HG03571 (cell line): ENCODE data around the gene SV2B.

Experiments
- ATAC-seq: cut with Tn5 transposase; IDR thresholded peaks from one replicate; pipeline ENCODE4 v1.9.1; 2021; ENCODE audit not compliant: unreplicated experiment

SV2B gene

DNA sequence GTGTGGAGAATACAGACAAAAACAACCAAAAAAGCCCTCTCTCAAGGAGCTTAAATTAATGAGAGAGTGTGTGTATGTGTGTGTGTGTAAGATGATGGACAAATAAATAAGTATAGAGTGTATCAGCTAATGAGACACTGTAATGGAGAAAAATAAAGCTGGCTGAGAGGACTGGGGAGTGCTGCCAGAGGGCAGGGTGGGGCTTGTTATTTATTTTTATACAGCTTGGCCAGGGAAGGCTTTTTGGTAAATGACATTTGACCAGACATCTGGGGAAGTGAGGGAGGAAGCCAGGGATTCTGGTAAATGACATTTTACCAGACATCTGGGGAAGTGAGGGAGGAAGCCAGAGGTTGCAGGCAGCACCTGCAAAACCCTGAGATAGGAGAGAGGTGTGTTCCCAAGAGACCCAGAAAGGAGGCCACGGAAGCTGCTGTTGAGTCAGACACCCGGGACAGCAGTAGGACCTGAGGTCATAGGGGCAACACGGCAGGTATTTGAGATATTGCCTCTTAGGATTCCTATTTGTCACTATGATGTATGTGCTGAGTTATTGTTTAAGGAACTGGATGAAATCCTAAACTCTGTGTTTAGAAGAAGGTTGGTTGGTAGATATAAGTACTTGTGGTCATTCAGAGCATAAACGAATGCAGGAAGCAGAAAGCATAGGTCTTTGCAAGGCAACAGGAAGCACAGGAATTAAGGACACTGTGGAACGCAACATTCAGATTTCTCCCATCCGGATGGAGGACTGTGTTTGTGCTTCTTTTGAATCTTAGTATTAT, 2.7 kb downstream of the SV2B start:
- no peak for ATAC-seq

GRCh38 chr15:91104111-91104510, 4.1 kb downstream of the SV2B start:
- ATAC-seq, result no peak

DNA sequence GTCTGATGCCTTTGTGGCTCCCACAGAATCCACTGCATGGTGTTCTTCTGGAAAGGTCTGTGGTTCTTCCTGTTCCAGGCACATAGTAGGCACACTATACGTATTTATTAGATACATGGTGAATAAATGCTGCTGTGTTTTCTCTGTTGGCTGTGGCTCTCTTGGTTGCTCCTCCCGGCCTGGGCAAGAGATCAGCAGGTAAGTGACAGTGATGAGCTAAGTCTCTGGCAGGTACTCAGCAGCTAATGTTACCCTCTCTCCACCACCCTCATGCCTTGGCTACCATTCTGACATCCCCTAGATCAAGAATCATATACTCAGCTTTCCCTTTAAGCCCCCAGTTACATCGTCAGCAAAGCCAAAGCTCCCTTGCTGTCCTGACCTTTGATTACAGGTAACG, 8.4 kb downstream of the SV2B start:
- ATAC-seq, result no peak

DNA sequence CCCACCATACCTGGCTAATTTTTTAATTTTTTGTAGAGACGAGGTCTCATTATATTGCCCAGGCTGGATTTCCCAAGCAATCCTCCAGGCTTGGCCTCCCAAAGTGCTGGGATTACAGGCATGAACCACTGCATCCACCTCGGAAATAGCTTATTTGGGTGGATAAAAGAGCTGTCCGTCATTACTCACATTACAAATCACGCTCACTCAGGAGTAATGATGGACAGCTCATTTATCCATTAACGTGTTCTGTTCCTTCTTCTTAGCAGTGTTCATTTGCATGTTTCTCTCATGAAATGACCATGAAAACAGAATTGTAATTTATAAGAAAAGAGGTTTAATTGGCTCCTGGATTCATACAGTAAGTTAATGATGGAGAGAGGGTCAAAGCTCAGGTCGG, 9.8 kb downstream of the SV2B start:
- ATAC-seq, result no peak

- no peak for ATAC-seq
Measured at GRCh38 chr15:91110407-91110806, 10.3 kb downstream of the SV2B start.

- ATAC-seq, result no peak
Measured at GRCh38 chr15:91113030-91113429, 13.0 kb downstream of the SV2B start.

DNA sequence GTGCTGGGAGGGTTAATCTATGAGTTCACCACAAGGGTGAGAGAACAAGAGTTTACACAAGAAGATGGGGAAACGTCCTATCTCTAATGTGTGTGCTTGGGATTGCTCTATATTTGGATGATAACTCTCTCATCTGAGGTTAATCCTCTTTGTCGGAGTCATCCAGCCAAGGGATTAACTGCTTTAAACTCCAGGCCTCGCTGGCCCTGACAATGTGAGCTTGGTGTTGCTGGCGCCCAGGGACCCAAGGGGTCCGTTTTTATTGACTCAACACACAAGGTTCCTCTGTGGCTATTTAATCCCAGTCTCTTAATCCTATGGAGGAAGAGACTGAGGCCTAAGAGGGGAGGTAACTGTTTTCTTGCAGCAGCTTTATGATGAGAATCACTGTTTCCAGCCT, 14.2 kb downstream of the SV2B start:
- no peak for ATAC-seq

GRCh38 chr15:91116113-91117067, 16.3 kb downstream of the SV2B start:
- peak; percentile 87 for ATAC-seq

- no peak for ATAC-seq
Measured at GRCh38 chr15:91117375-91117774, 17.3 kb downstream of the SV2B start.

GRCh38 chr15:91118817-91119590, 18.9 kb downstream of the SV2B start:
- ATAC-seq, result no peak

DNA sequence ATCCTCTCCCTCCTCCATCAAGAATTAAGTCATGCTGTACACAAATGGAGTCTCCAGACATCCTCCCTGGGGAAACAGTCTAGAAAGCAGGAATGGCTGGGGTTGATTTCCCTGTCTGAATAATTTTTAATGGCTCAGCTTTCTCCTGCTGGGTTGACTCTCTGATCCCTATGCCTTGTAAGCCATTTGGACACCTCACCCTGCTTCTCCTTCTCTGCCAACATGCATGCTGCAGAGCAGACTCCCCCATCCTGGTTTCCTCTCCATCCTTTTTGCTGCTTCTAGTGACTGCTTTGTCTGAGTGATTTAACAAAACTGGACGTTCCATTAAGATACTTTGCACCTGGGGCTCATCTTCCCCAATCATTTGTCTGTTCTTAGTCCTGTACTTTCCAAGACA, 22.2 kb downstream of the SV2B start:
- ATAC-seq, result no peak

- ATAC-seq, result no peak
Measured at GRCh38 chr15:91124132-91124531, 24.1 kb downstream of the SV2B start.

- ATAC-seq, result no peak
Measured at GRCh38 chr15:91125162-91125561, 25.1 kb downstream of the SV2B start.

DNA sequence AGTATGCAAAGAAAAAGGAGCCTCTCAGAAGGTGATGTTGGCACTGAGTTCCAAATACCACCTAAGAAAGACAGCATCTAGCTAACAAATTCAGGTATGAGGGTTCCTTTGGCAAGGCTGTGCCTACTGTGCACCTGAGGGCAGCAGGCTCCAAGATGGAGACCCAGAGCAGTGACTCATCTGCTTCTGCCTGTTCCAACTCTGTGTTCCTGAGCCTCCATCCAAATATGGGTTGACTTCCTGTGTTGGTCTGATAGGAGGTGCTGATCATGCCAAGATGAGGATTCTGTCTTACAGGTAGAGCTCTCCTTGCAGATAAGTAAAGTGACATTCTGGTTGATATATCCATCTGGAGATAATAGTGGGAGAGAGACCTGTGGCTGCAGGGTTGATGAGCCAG, 26.0 kb downstream of the SV2B start:
- ATAC-seq, result no peak

DNA sequence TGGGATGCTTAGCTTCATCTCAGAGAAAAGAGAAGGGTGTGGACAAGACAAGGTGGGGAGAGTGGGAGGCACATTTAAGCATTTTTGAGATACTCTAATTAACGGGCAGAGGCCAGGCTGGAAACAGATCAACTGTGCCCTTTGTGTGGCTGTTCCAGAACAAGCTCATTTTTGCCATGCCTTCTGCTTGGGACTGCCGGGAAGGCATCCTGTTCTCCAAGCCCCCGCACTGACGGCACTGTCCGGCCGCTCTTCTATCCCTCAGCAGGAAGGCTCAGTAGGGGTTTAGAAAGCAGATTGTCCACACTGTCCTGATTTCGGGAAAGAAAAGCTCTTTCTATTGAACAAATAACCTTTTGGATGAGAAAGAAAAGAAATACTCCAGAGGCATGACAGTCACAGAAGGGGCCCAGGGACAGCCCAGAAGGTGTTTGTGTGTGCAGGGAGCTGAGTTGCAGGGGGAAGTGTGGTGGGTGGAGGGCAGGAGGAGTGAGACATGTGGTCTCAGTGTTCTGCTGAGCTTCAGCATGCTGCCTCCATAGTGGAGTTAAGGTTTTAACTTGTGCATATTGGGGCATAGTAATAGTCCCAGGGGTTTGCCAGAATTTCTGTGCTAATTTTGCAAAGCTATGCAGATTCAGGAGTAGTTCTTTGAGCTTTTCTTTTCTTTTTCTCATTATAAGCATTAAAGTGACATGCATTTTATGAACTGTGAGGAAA, 27.3 kb downstream of the SV2B start:
- no peak for ATAC-seq

DNA sequence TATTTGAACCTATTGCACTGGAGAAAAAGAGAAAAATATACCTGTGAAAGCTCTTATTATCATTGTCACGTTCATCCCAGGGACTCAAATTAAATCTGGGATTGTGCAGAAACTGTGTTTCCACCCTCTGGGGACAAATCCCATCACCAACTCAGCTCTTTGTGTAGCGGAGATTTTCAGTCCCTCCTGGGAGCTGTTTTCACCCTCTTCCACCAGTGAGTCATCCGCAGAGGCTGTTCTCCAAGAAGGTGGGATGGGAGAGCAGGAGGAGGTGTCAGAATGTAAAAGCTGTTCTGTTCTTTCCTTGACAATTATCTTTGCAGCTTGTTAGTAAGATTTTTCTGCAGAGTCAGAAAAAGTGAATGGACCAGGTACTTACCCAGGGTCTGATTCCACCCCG, 28.0 kb downstream of the SV2B start:
- no peak for ATAC-seq

- no peak for ATAC-seq
Measured at GRCh38 chr15:91129436-91129835, 29.4 kb downstream of the SV2B start.

GRCh38 chr15:91132079-91132478, 32.0 kb downstream of the SV2B start:
- no peak for ATAC-seq

DNA sequence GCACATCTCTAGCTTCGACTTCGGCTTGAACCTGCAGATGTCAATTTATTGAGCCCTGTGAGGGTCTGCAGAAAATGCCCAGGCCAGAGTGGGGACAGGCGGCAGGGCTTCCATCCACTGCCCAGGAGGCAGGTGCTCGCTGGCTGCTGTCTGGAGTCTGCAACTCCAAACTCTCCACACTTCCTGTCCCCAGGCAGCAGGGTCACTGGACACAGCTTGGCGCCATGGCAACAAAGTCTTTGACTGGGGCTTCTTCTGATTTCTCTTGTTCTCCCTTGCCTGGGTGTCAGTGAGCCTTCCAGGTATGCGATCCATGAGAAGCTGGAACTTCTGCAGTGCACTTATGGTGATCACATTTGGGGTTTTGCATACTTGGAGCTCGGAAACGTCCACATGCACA, 33.5 kb downstream of the SV2B start:
- no peak for ATAC-seq

- ATAC-seq, result peak; percentile 63
Measured at GRCh38 chr15:91135201-91136130, 35.4 kb downstream of the SV2B start.
